ENCODE measurements around the gene COPS3. TPM values are rescaled to one million over a fixed set of nuclear protein-coding genes. Genes with fewer than 3 reads are reported as not detected.

The COPS3 gene
- total RNA-seq, 2 donors from 2014 or later: 97.4 to 126 TPM

DNA sequence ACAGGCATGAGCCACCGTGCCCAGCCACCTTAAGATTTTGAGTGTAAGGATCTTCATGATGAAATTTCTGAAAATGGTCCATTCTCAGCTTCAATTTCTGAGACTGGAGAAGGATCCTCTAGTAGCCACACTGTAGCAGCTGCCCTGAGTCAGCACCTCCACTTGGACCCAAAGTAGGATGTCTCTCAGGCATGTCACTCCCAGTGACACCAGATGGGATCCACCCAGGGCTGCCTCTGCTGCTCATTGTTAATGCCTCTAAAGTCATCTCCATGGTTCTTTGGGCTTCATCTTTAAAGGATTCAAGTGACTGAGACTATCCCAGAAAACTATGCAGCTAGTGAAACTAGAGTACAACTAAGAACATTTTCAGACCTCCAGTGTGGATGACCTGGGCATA is 82.8 kb downstream of the COPS3 start:
- Mint-ChIP-seq H3K9me3 (no peaks in the 10 kb centered on the region), H3K36me3 (peaks cover 0 to 20% of the 10 kb centered on the region in 2 donors), H3K27ac (peak overlapping the region in 1 of 2 donors; percentile 29)
- ATAC-seq (peak in 1 of 2 donors; percentile 22), DNase-seq (ENCODE audit: low spot score in 2 of 2) (no peak)

DNA sequence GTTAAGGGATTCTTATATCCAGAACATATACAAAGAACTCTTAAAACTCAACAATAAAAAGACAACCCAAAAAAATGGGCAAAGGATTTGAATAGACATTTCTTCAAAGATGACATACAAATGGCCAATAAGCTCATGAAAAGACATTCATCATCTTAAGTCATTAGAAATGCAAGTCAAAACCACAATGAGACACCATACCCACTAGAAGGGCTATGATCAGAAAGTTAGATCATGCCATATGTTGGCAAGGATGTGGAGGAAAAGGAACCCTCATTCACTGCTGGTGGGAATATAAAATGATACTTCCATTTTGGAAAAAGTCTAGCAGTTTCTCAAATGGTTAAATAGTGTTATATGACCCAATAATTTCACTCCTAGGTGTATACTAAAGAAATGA is 84.3 kb downstream of the COPS3 start:
- peaks cover 0 to 20% of the 10 kb centered on the region in 2 donors for H3K36me3 Mint-ChIP-seq
- no peak for DNase-seq (ENCODE audit: low spot score in 2 of 2)
- ATAC-seq: no peak
- no peak overlapping the region for H3K27ac Mint-ChIP-seq
- H3K9me3 Mint-ChIP-seq: no peaks in the 10 kb centered on the region

Other genes with a start within 250 kb of the COPS3 start
- 100 to 1,000 TPM in 1 of 2 donors, 10 to 100 TPM in 1; 67.4 to 134 TPM for gene MPRIP, start 238.8 kb downstream of the COPS3 start, total RNA-seq
- gene PLD6, start 74.9 kb downstream of the COPS3 start, total RNA-seq: 1 to 10 TPM; 9.2 to 9.6 TPM
- gene FLCN, start 44.1 kb downstream of the COPS3 start, total RNA-seq: 10 to 100 TPM; 28.1 to 38.7 TPM
- gene NT5M, start 22.1 kb upstream of the COPS3 start, total RNA-seq: 1 to 10 TPM; 5.8 to 6.0 TPM
- 10 to 100 TPM; 13.1 to 14.0 TPM for gene MED9, start 195.8 kb upstream of the COPS3 start, total RNA-seq
- 1 to 10 TPM in 1 of 2 donors, under 1 TPM in 1; 0.71 to 1.2 TPM for gene RASD1, start 215.1 kb upstream of the COPS3 start, total RNA-seq

All from activated naive CD4-positive, alpha-beta T cell treated with anti-CD3 and anti-CD28 coated beads, Interleukin-2, amount 50 U/mL, for 72 hours (primary cell).